Central memory CD8-positive, alpha-beta T cell (primary cell): ENCODE results near the gene MAGEC1.

Experiments used
- ATAC-seq: fragments of 150-1000 bp; cut with Tn5 transposase; replicated peaks from 2 replicates; pipeline ENCODE4 v1.10.0; 2022; ENCODE audit warnings: mild to moderate bottlenecking, moderate FRiP score, moderate number of reproducible peaks; ENCODE audit not compliant: poor library complexity, severe bottlenecking; ENCODE audit errors: extremely low read depth
- DNase-seq, 2 donors: peaks; one replicate each; pipeline ENCODE4 v3.0.0; 2021; ENCODE audit warnings: low spot score in 2 of 2
- H3K27ac Mint-ChIP-seq: one replicate; pipeline ENCODE4 v1.8.0; 2022; ENCODE audit warnings: low read depth, mild to moderate bottlenecking, moderate library complexity, mixed read lengths
- H3K27me3 Mint-ChIP-seq: one replicate; pipeline ENCODE4 v1.8.0; 2022; ENCODE audit warnings: mixed read lengths
- H3K36me3 Mint-ChIP-seq: one replicate; pipeline ENCODE4 v1.8.0; 2022; ENCODE audit warnings: mild to moderate bottlenecking, moderate library complexity, mixed read lengths; ENCODE audit not compliant: insufficient read depth
- H3K4me1 Mint-ChIP-seq: one replicate; pipeline ENCODE4 v1.8.0; 2022; ENCODE audit warnings: mixed read lengths
- H3K4me3 Mint-ChIP-seq: one replicate; pipeline ENCODE4 v1.8.0; 2022; ENCODE audit warnings: mild to moderate bottlenecking, moderate library complexity, mixed read lengths
- H3K9me3 Mint-ChIP-seq: one replicate; pipeline ENCODE4 v1.8.0; 2022; ENCODE audit warnings: mixed read lengths

MAGEC1 gene

GRCh38 chrX:141936080-141936479, 32.4 kb downstream of the MAGEC1 start:
- Mint-ChIP-seq H3K4me1 (no peaks in the 10 kb centered on the region), H3K4me3 (no peak overlapping the region), H3K27ac (no peak overlapping the region), H3K9me3 (no peaks in the 10 kb centered on the region), H3K27me3 (no peaks in the 10 kb centered on the region), H3K36me3 (no peaks in the 10 kb centered on the region)
- DNase-seq: no peak
- ATAC-seq: no peak

- Mint-ChIP-seq H3K4me3 (no peak overlapping the region), H3K27ac (no peak overlapping the region), H3K9me3 (no peaks in the 10 kb centered on the region), H3K27me3 (no peaks in the 10 kb centered on the region), H3K36me3 (no peaks in the 10 kb centered on the region), H3K4me1 (no peaks in the 10 kb centered on the region)
- ATAC-seq (no peak), DNase-seq (no peak)
Observed at GRCh38 chrX:141941234-141941633, 37.5 kb downstream of the MAGEC1 start.

DNA sequence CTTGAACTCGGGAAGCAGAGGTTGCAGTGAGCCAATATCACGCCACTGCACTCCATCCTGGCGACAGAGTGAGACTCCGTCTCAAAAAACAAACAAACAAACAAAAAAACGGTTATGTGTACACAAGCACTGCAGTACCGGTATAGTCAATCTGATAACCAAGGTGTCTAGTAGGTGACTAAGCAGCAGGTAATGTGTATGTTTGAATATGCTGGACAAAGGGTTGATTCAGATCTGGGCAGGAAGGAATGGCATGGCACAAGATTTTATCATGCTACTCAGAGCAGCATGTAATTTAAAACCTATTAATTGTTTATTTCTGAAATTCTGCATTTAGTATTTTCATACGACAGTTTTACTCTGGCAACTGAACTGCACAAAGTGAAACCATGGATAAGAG, 41.7 kb downstream of the MAGEC1 start:
- H3K36me3 Mint-ChIP-seq: no peaks in the 10 kb centered on the region
- H3K9me3 Mint-ChIP-seq: no peaks in the 10 kb centered on the region
- ATAC-seq: no peak
- no peak for DNase-seq
- no peaks in the 10 kb centered on the region for H3K4me1 Mint-ChIP-seq
- no peak overlapping the region for H3K27ac Mint-ChIP-seq
- no peaks in the 10 kb centered on the region for H3K27me3 Mint-ChIP-seq
- H3K4me3 Mint-ChIP-seq: no peak overlapping the region

GRCh38 chrX:141947350-141947749, 43.7 kb downstream of the MAGEC1 start:
- no peaks in the 10 kb centered on the region for H3K4me1 Mint-ChIP-seq
- DNase-seq (no peak), ATAC-seq (no peak)
- peaks cover 4% of the 10 kb centered on the region for H3K9me3 Mint-ChIP-seq
- H3K27me3 Mint-ChIP-seq: no peaks in the 10 kb centered on the region
- H3K4me3 Mint-ChIP-seq: no peak overlapping the region
- no peak overlapping the region for H3K27ac Mint-ChIP-seq
- H3K36me3 Mint-ChIP-seq: no peaks in the 10 kb centered on the region

DNA sequence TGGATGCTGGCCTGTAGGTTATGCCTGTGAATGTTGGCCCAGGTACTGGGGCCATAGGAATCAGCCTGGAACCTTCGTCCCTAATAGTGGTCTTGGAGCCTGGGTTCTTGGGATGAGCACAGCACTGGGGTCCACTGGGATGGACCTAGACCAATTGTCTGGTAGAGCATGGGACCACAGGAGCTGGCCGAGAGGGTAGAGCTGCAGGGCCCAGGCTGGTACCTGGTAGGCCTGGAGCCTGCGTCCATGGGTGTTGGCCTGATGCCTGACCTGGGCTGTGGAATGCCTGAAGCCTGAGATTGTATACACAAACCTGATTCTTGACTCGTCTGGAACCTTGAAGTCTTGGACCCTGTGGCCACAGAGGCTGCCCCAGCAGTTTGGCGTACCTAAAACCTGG, 48.9 kb downstream of the MAGEC1 start:
- H3K9me3 Mint-ChIP-seq: peaks cover 4% of the 10 kb centered on the region
- no peaks in the 10 kb centered on the region for H3K4me1 Mint-ChIP-seq
- no peaks in the 10 kb centered on the region for H3K27me3 Mint-ChIP-seq
- H3K36me3 Mint-ChIP-seq: no peaks in the 10 kb centered on the region
- ATAC-seq: no peak
- no peak overlapping the region for H3K4me3 Mint-ChIP-seq
- DNase-seq: no peak
- H3K27ac Mint-ChIP-seq: no peak overlapping the region

DNA sequence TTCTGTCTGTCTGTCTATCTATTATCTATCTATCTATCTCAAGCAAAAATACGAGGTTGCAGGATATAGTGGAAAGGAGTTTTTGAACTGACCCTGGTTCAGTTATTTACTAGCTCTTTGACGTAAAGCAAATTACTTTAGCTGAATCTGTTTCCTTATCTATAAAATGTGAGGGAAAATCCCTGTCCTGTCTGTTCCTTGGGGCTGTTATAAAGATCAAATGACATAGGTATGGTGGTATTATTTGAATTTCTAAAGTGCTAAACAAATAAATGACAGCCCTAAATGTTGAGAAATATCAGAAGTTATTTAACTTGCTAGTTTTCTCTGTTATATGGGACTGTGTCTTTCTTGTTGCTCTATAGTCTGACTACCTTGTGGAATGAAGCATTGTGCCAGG, 55.0 kb downstream of the MAGEC1 start:
- no peak for ATAC-seq
- no peaks in the 10 kb centered on the region for H3K4me1 Mint-ChIP-seq

More for the DNA sequence above, 55.0 kb downstream of the MAGEC1 start:
- no peak overlapping the region for H3K4me3 Mint-ChIP-seq
- H3K9me3 Mint-ChIP-seq: no peaks in the 10 kb centered on the region
- no peaks in the 10 kb centered on the region for H3K36me3 Mint-ChIP-seq
- no peaks in the 10 kb centered on the region for H3K27me3 Mint-ChIP-seq
- DNase-seq: no peak
- no peak overlapping the region for H3K27ac Mint-ChIP-seq
